ENCODE measurements around the gene ARHGAP22. TPM values are rescaled to one million over a fixed set of nuclear protein-coding genes. Genes with fewer than 3 reads are reported as not detected.

The ARHGAP22 gene
- total RNA-seq, 1 experiment from 2014 or later = 9.9 TPM

DNA sequence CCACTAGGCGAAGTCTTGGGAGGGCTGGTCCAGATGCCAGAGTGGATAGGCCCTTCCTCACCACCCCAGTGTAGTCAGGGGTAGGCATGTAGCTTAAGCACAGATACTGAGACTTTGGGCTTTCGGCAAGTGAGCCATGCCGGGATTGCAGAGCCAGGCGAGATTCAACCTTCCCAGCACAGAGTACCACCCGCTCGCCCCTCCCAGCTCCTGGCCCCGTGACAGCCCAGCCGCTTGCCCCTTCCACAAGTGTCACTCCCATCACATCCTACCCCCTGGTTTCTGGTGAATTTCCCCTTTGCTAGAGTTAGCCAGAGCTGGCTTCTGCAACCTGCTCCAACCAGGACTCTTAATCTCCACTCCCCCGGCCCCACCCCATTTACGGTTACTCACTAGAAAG lies 56.9 kb downstream of the ARHGAP22 start:
- Histone ChIP-seq H3K27me3 (ENCODE audit: insufficient read depth, low read length) (no peaks in the 10 kb centered on the region), H3K36me3 (ENCODE audit: control insufficient read depth in 1 of 2, insufficient read depth in 2 of 2, low read length in 2 of 2) (no peaks in the 10 kb centered on the region), H3K9me2 (ENCODE audit: insufficient read depth) (no peaks in the 10 kb centered on the region), H2AFZ (ENCODE audit: low read depth, low read length, poor library complexity, severe bottlenecking) (no peak overlapping the region), H3K9ac (ENCODE audit: low read length) (no peak overlapping the region), H3K4me1 (ENCODE audit: control insufficient read depth in 1 of 2, insufficient read depth in 2 of 2, low read length in 2 of 2) (no peaks in the 10 kb centered on the region), H3K4me3 (replicated peaks in 1 of 2; ENCODE audit: low read depth in 1 of 2, low read length in 2 of 2) (no peak overlapping the region), H3K79me2 (ENCODE audit: insufficient read depth, low read length) (no peaks in the 10 kb centered on the region), H4K20me1 (ENCODE audit: insufficient read depth) (no peaks in the 10 kb centered on the region), H3K27ac (ENCODE audit: low read depth, low read length) (no peak overlapping the region), H3K9me3 (ENCODE audit: control insufficient read depth in 1 of 2, insufficient read depth in 1 of 2, low read depth in 1 of 2, low read length in 2 of 2) (no peaks in the 10 kb centered on the region), H3K4me2 (ENCODE audit: low read length) (no peak overlapping the region)
- ChIA-PET POLR2A (no interaction called here), RAD21 (ENCODE audit: low non-redundant PET in 1 of 2, low total read pairs in 2 of 2, uncharacterized antibody in 2 of 2, unreplicated experiment in 2 of 2) (no interaction called here), CTCF (interaction anchor here (1.1 to 6.9 kb wide), 2 partner anchors 10 to 108 kb away, joined by 3 to 86 read pairs; no protein-coding TSS in a partner anchor)
- DNase-seq (ENCODE audit: low read depth, low spot score) (no peak), ATAC-seq (no peak)
- no TSS peak for BruUV-seq (replicated peaks)
- intact Hi-C loops (cut with micrococcal nuclease) = no loop called here
- no peak for TF ChIP-seq ZNF274 (IDR thresholded peaks at IDR 0.05; ENCODE audit: low read depth, low read length)
- TF ChIP-seq SRF (IDR thresholded peaks at IDR 0.05; ENCODE audit: low read depth) = no peak
- TF ChIP-seq CBX3 (IDR thresholded peaks at IDR 0.05; ENCODE audit: low read depth) = no peak
- TF ChIP-seq, protein P1, sequence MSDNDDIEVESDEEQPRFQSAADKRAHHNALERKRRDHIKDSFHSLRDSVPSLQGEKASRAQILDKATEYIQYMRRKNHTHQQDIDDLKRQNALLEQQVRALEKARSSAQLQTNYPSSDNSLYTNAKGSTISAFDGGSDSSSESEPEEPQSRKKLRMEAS (IDR thresholded peaks at IDR 0.05) = no peak
- no peak for TF ChIP-seq POLR2A (IDR thresholded peaks at IDR 0.05; ENCODE audit: borderline replicate concordance, extremely low read depth, insufficient read depth, insufficient read length)
- no peak for TF ChIP-seq POLR2AphosphoS5 (IDR thresholded peaks at IDR 0.05; ENCODE audit: low read depth, low read length)
- no peak for TF ChIP-seq SP1 (IDR thresholded peaks at IDR 0.05; ENCODE audit: low read depth)
- TF ChIP-seq, protein P2, sequence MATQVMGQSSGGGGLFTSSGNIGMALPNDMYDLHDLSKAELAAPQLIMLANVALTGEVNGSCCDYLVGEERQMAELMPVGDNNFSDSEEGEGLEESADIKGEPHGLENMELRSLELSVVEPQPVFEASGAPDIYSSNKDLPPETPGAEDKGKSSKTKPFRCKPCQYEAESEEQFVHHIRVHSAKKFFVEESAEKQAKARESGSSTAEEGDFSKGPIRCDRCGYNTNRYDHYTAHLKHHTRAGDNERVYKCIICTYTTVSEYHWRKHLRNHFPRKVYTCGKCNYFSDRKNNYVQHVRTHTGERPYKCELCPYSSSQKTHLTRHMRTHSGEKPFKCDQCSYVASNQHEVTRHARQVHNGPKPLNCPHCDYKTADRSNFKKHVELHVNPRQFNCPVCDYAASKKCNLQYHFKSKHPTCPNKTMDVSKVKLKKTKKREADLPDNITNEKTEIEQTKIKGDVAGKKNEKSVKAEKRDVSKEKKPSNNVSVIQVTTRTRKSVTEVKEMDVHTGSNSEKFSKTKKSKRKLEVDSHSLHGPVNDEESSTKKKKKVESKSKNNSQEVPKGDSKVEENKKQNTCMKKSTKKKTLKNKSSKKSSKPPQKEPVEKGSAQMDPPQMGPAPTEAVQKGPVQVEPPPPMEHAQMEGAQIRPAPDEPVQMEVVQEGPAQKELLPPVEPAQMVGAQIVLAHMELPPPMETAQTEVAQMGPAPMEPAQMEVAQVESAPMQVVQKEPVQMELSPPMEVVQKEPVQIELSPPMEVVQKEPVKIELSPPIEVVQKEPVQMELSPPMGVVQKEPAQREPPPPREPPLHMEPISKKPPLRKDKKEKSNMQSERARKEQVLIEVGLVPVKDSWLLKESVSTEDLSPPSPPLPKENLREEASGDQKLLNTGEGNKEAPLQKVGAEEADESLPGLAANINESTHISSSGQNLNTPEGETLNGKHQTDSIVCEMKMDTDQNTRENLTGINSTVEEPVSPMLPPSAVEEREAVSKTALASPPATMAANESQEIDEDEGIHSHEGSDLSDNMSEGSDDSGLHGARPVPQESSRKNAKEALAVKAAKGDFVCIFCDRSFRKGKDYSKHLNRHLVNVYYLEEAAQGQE (IDR thresholded peaks at IDR 0.05; ENCODE audit: low read depth) = no peak
- TF ChIP-seq SIN3A (IDR thresholded peaks at IDR 0.05; ENCODE audit: low read depth) = no peak
- no peak for TF ChIP-seq JUND (IDR thresholded peaks at IDR 0.05)
- no peak for TF ChIP-seq ELF1 (IDR thresholded peaks at IDR 0.05; ENCODE audit: borderline replicate concordance, low read depth)
- TF ChIP-seq YY1 (IDR thresholded peaks at IDR 0.05; ENCODE audit: extremely low read depth, insufficient replicate concordance, low read depth, low read length) = no peak
- TF ChIP-seq, protein P3, sequence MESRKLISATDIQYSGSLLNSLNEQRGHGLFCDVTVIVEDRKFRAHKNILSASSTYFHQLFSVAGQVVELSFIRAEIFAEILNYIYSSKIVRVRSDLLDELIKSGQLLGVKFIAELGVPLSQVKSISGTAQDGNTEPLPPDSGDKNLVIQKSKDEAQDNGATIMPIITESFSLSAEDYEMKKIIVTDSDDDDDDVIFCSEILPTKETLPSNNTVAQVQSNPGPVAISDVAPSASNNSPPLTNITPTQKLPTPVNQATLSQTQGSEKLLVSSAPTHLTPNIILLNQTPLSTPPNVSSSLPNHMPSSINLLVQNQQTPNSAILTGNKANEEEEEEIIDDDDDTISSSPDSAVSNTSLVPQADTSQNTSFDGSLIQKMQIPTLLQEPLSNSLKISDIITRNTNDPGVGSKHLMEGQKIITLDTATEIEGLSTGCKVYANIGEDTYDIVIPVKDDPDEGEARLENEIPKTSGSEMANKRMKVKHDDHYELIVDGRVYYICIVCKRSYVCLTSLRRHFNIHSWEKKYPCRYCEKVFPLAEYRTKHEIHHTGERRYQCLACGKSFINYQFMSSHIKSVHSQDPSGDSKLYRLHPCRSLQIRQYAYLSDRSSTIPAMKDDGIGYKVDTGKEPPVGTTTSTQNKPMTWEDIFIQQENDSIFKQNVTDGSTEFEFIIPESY (IDR thresholded peaks at IDR 0.05; ENCODE audit: extremely low read depth, insufficient replicate concordance, low read length) = no peak
- TF ChIP-seq RAD21 (IDR thresholded peaks at IDR 0.05; ENCODE audit: low read depth) = no peak
- TF ChIP-seq TCF7L2 (IDR thresholded peaks at IDR 0.05; ENCODE audit: borderline replicate concordance, extremely low read depth, insufficient read depth, insufficient read length) = no peak

Data from HCT116 (cell line).